Rectal smooth muscle tissue (tissue), 1 donor: Measurements from ENCODE around the gene GID8.
A peak's percentile ranks its signal among the peaks of the same experiment; 100 is the strongest.

ENCODE experiments used
- H3K27ac ChIP-seq: one replicate; pipeline ENCODE4 v1.7.0; 2013; ENCODE audit warnings: low read depth, low read length, inconsistent platforms
- H3K27me3 ChIP-seq: one replicate; pipeline ENCODE4 v1.7.0; 2013; ENCODE audit warnings: low read length; ENCODE audit not compliant: control insufficient read depth, insufficient read depth
- H3K36me3 ChIP-seq: one replicate; pipeline ENCODE4 v1.7.0; 2013; ENCODE audit warnings: low read length; ENCODE audit not compliant: control insufficient read depth, insufficient read depth
- H3K4me1 ChIP-seq: one replicate; pipeline ENCODE4 v1.7.0; 2013; ENCODE audit warnings: low read length; ENCODE audit not compliant: control insufficient read depth, insufficient read depth
- H3K4me3 ChIP-seq: one replicate; pipeline ENCODE4 v1.7.0; 2013; ENCODE audit warnings: low read length
- H3K9ac ChIP-seq: one replicate; pipeline ENCODE4 v1.7.0; 2013; ENCODE audit warnings: low read length

GID8 gene

DNA sequence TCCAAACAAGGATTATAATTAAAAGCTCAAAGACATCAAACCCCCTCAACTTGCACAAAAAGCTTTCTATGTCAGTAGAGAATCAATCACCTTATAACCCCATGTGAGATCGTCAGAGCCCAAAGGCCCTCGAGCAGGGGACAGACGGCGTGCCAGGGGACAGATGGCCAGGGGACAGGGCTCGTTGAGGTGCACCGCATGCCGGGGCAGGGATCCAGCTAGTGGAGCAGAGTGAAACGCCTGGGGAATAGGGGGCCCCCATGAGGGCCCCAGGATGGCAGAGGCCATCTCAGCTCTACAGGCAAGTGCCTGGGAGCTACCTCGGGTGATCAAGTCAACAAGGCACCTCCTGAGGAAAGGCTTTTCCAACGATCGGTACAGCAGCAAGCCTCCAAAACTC lies 40.3 kb upstream of the GID8 start:
- peak overlapping the region; percentile 68 for H3K27ac ChIP-seq
- no peak overlapping the region for H3K4me3 ChIP-seq
- H3K36me3 ChIP-seq, result peaks cover 18% of the 10 kb centered on the region

DNA sequence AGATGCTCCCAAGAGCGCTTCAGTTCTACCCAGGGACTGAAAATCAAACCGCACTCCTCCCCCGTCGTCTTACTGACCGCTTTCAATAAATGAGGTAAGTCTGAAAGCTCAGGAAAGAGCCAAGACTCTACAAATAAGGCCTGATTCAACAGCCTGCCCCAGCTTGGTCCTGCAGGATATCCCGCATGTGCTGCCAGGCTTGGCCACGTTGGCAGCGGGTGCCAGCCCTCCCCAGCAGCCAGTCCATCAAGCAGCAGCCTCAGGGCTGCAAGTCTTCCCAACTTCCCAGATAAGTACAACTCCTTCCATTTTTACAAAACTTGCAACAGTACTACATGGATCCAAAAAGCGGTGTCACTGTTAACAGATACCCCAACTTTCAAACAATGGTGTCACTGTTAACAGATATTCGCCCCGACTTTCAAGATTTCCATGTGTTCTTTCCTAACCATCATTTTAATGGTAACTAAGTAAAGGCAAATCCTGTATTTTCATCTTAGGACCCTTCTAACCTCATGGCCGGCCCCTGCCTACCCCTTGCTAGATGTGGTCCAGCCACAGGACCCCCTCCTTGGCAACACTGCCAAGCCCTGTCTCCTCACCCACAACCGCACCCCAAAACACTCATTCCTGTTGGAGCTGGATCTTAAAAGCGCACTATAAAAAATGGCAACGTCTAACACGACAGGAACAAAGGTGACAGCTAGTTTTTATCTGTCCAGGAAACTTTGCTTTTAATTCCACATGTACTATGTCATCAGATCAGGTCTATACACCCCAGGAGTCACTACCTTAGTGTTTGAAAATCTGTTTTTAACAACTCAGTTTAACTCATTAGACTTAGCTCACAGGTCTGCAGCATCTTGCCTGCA lies 39.6 kb upstream of the GID8 start:
- Histone ChIP-seq H3K4me3 (no peak overlapping the region), H3K9ac (no peak overlapping the region), H3K4me1 (peaks cover 17% of the 10 kb centered on the region), H3K27me3 (no peaks in the 10 kb centered on the region), H3K27ac (peak overlapping the region; percentile 68), H3K36me3 (peaks cover 20% of the 10 kb centered on the region)

More for the DNA sequence above, 40.3 kb upstream of the GID8 start:
- Histone ChIP-seq H3K27me3 (no peaks in the 10 kb centered on the region), H3K4me1 (peaks cover 17% of the 10 kb centered on the region), H3K9ac (no peak overlapping the region)

DNA sequence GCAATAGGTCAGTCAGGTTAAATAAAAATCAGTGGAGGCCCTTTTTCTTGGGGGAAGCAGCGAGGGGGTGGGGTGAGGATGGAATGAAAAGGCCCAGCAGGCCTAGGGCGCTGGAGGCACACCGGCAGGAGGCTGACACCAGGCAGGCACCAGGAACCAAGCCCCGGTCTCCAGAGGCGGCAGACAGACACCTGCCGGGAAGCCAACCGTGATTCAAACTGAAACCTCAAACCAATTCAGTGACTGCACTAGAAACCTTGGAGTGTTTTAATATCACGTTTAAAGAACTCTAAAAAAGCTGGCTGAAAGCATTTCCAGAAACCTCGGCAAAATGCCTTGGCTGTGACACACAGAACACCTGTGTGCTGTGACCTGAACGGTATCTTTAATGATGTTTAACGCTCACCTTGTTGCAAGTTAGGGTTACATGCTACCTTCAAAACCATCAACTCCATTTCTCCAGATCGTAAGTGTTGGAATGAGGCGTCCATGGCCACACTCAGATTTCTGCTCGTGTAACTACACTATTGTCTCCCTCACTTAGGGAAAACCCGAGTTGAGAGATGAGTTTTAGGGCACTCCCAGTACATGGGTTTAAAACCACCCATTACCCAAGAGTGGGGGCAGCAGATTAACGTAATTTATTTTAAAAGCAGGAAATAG lies 38.8 kb upstream of the GID8 start:
- no peak overlapping the region for H3K9ac ChIP-seq
- no peaks in the 10 kb centered on the region for H3K27me3 ChIP-seq
- peaks cover 17% of the 10 kb centered on the region for H3K4me1 ChIP-seq
- H3K36me3 ChIP-seq, result peaks cover 12% of the 10 kb centered on the region
- no peak overlapping the region for H3K27ac ChIP-seq
- no peak overlapping the region for H3K4me3 ChIP-seq

DNA sequence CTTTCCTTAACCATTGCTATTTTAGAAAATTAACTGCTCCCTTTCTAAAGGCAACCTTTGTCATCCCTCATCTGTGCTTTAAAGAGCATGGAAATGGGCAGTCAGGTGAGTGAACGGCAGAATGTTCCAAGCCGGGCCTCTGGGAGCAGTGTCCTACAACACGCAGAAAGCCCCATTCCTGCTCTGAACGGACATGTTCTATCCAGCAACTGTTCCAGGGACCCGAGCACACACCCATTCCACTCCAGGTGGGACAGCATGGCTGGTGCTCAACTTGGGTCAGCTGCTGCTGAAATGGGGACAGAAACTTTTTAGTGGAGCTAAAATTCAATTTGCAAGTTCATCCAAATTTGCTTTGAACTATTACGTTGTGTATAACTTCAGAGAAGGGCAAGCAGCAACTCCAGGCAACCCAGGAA lies 38.3 kb upstream of the GID8 start:
- Histone ChIP-seq H3K4me1 (peaks cover 17% of the 10 kb centered on the region), H3K4me3 (peak overlapping the region; percentile 30), H3K27me3 (no peaks in the 10 kb centered on the region), H3K36me3 (peaks cover 11% of the 10 kb centered on the region), H3K9ac (no peak overlapping the region), H3K27ac (no peak overlapping the region)

DNA sequence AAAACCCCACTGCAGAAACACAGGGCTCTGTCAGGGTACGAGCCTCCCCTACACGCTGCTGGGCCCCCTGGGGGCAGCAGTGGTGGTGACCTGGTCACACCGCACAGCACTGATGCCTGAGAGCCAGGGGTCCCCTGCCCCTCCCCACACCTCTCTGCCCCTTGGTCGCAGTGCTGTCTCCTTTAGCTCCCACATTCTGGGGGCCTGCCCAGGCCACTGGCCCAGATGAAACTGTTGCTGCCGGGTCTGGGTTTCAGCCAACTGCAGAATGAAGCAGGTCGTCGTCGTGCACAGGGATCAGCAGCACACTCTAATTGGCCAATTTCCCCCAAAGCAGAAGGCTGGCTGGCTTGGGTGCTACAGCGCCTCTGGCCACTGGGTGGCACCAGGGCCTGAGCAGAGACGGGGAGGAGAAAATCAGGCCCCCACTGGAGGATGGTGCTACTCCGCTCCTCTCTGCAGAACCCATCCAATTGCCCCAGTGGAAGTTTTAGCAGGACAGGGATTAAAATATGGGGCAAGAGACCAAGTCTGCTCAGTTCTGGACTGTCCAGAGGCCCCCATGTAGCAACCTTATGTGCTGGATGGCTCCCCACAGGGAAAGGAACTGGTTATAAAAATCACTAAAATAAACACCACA lies 37.8 kb upstream of the GID8 start:
- peak overlapping the region; percentile 12 for H3K9ac ChIP-seq
- peaks cover 17% of the 10 kb centered on the region for H3K4me1 ChIP-seq
- H3K4me3 ChIP-seq, result peak overlapping the region; percentile 30
- H3K27ac ChIP-seq, result no peak overlapping the region
- no peaks in the 10 kb centered on the region for H3K27me3 ChIP-seq
- peaks cover 14% of the 10 kb centered on the region for H3K36me3 ChIP-seq

DNA sequence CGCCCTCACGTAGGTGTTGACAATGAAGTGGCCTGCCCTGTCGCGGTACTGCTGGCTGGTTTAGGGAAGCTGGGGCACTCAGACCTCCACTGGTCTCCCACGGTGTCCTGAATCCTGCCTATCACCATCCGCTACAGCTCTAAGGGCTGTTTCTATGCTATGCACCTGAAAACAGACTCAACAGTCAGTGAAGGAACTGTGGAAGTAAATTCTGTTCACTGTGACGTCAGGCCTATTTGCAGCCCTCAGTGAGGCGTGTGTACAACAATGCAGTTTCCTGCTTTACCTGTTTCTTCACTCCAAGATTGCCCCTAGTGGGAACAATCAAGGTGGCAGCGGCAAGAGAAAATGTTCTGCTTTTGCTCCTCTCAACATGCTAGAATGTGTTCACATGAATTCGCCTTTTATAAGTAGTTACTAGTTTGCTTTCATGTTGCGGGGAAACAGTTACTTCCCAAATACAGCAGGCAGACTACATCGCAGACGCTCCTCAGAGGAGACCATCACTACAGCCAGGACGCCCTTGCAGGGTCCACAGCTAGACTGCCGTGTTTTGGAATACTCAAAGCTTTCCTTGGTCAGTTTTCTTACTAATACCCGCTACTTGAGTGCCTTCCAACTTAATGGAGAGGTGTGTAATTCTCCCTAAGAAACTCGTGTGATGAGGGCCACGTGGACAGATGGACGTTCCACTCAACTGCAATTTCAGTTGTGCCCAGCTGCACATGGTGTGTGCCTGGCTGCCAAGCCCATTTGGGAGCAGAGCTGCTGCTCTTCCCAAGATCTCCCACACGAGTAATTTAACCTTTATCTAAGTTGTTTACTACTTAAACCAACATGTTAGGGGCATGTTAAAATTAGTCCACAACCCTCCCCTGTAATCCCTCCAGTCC lies 37.0 kb upstream of the GID8 start:
- peaks cover 17% of the 10 kb centered on the region for H3K4me1 ChIP-seq
- H3K27me3 ChIP-seq, result no peaks in the 10 kb centered on the region
- no peak overlapping the region for H3K27ac ChIP-seq
- H3K4me3 ChIP-seq, result no peak overlapping the region
- H3K36me3 ChIP-seq, result peaks cover 20% of the 10 kb centered on the region
- no peak overlapping the region for H3K9ac ChIP-seq

DNA sequence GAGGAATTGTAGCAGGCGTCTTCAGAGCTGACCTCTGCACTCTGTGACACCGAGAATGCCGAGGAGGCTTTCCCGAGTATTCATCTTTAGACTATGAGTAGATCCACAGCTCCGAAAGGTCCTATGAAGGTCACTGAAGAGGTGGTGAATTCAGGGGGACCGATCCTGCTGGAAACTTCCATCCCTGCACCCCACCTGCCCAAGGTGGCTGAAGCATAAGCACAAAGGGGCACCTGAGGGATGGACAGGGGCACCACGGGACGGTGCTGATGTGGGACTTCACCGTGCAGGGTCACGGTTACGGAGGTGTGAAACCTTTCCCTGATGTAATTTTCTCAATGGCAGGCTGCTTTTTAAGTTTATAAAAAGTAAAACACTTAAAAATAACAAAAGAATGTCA lies 36.1 kb upstream of the GID8 start:
- Histone ChIP-seq H3K4me1 (peaks cover 17% of the 10 kb centered on the region), H3K36me3 (peaks cover 29% of the 10 kb centered on the region), H3K4me3 (no peak overlapping the region), H3K9ac (no peak overlapping the region), H3K27ac (no peak overlapping the region), H3K27me3 (no peaks in the 10 kb centered on the region)

DNA sequence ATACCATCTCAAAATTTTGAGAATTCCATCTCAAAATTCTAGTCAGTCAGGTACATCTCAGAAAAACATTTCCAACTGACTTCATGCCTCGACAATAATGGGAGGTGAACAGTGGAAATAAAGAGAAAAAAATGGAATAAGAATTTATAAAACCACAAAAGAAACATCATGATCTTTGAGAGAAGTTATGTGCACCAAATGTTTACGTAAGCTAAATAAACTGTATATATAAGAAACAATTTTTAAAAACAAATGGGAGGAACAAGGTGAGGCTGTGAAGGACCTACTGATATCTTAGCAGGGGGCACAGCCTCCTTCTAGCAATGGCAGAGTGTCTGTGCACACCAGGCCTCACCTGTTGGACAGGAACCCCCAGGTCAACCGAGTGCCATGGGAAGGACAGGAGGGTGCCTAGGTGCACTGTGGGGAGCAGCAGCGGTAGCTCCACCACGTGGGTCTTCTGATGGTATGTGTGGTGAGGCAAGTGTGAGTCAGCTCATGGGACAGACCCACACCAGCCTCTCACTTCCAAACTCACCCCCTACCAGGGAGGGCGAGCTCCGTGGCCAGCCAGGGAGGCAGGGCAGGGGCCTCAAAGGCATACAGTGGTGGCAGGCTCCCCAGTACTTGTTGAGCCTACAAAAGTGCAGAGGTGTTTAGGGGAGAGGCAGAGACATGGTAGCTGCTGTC lies 34.9 kb upstream of the GID8 start:
- Histone ChIP-seq H3K4me1 (peaks cover 14% of the 10 kb centered on the region), H3K9ac (no peak overlapping the region), H3K4me3 (no peak overlapping the region), H3K27me3 (no peaks in the 10 kb centered on the region), H3K36me3 (peaks cover 39% of the 10 kb centered on the region), H3K27ac (no peak overlapping the region)

DNA sequence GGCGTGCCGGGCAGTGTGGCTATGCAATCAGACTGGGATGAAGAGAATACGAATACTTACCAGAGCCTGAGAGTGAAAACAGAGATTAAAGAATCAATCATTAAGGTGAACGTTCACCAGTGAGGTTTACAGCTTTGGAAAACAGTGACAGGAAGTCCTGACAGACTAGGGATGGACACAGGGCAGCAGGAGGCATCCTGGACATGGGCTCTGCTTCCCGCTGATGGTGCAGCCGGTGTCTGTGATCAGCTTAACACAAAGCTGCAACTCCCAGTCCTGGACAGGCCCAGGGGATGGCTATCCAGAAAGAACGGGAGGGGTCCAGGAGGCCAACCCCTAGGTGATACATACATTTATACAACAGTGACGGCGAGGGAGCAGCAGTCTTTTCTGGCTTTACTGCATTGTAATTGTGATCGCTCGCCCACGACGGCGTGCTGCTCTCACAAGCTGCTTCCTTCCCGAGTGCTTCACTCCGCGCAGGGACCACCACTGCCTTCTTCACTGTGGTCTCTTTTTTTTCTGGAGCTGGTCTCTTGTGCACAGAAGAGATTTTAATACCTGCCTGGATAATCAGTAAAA lies 32.3 kb upstream of the GID8 start:
- Histone ChIP-seq H3K27me3 (no peaks in the 10 kb centered on the region), H3K4me1 (peaks cover 2% of the 10 kb centered on the region), H3K27ac (no peak overlapping the region), H3K4me3 (no peak overlapping the region), H3K9ac (no peak overlapping the region), H3K36me3 (peaks cover 61% of the 10 kb centered on the region)

DNA sequence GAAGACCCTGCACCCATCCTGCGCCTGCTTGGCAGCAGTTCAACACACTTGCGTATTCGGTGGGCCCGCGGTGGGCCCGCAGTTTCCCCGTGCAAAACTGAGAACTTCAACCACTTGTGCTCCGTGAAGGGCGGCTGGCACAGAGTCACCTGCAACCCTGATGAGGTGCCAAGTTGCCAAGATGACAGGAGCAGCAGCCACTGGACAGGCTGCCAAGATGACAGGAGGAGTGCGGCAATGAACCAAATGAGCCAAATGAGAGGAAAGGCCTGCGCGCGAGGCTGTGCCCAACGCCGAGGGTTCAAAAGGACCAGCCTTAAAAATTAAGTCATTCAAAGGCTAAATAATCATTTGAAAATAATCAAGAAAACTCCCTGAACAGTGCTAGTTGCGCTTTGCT lies 31.7 kb upstream of the GID8 start:
- Histone ChIP-seq H3K4me3 (no peak overlapping the region), H3K27ac (no peak overlapping the region), H3K36me3 (peaks cover 64% of the 10 kb centered on the region), H3K27me3 (no peaks in the 10 kb centered on the region), H3K9ac (no peak overlapping the region), H3K4me1 (no peaks in the 10 kb centered on the region)

DNA sequence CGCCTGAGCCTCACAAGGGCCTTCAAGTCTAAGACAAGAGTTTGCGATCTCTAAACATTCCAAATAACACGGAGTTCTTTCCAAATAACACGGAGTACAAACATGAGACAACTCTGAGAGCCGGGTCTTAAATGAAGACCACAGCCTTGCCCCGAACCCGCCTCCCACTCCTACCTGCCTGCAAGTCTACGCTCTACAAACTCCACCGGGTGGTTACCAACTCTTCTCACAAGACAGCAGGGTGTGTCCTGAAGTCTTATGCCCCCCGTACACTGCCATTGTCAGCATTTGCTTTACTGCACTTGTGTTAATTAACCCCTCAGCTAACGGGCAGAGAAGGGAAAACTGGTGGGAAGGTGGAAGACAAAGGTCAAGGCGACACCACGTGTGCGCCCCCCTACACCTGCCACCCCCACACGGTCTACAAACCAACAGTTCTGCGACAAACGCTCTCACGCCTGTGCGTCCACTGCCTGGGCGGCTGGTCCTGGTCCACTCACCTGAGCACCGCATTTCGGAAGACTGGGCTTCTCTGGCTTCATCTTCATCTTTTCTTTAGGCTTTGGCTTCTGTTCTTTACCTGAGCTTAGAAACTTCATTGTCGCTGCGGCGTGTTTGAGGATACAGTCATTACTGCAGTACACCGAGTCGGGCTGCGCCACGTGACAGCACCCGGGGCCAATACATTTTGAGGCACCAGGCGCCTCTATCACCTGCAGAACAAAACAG lies 31.1 kb upstream of the GID8 start:
- no peaks in the 10 kb centered on the region for H3K4me1 ChIP-seq
- H3K4me3 ChIP-seq, result no peak overlapping the region
- no peaks in the 10 kb centered on the region for H3K27me3 ChIP-seq
- no peak overlapping the region for H3K9ac ChIP-seq
- H3K36me3 ChIP-seq, result peaks cover 65% of the 10 kb centered on the region
- no peak overlapping the region for H3K27ac ChIP-seq
